GM10266 (cell line): ENCODE data around the gene DMGDH.

Experiments used
- DNase-seq: peaks from one replicate; pipeline ENCODE4 v3.0.0; 2012; ENCODE audit errors: extremely low spot score
- CTCF ChIP-seq: IDR thresholded peaks from 2 replicates; pipeline ENCODE4 v1.5.1; 2012; ENCODE audit warnings: mild to moderate bottlenecking, low read depth; ENCODE audit not compliant: control insufficient read depth, insufficient read depth; ENCODE audit errors: missing control alignments

Gene DMGDH

GRCh38 chr5:79047199-79047598, 22.3 kb downstream of the DMGDH start:
- no peak for TF ChIP-seq CTCF
- no peak for DNase-seq

GRCh38 chr5:79042188-79042587, 27.3 kb downstream of the DMGDH start:
- no peak for TF ChIP-seq CTCF
- no peak for DNase-seq

GRCh38 chr5:79036769-79037168, 32.7 kb downstream of the DMGDH start:
- no peak for DNase-seq
- TF ChIP-seq CTCF: no peak

DNA sequence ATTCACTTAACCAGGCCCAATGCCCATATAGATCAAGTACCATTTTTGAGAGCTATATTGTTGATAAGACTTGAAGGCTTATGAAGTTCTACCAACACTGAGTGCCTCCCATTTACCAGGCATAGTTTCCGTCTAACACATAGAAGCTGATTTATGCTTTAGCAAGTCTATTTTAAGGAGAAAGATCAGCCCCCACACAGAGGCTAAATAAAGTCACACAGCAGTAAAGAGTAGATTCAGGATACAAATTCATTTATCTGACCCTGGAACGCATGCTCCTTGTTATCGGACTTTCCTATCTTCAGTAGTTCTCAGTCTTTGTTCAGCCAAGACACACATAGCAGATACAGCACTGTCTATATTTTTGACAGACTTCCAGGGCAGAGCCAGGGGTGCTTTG, 34.2 kb downstream of the DMGDH start:
- TF ChIP-seq CTCF: no peak

GRCh38 chr5:79032782-79033181, 36.7 kb downstream of the DMGDH start:
- no peak for TF ChIP-seq CTCF
- DNase-seq: no peak

More for the DNA sequence above, 34.2 kb downstream of the DMGDH start:
- DNase-seq: no peak

- TF ChIP-seq CTCF: no peak
- no peak for DNase-seq
These were observed 37.3 kb downstream of the DMGDH start for GRCh38 chr5:79032031-79032695.

DNA sequence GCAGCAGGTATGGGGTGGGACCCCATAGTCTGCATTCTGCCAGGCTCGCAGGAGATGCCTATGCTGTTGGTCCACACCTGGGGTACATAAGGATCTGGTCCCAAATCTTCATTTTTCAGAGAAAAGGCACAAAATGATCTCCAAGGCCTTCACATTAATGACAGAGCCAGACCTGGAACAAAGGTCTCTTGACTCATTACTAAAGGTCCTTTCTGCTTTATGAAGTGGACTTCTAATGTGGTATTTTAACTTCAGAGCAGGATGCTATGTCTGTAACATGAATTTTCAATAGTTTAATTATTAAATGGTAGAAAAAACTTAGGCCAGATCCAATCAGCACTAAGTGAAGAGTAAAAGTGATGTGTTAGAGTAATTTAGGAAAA, 38.0 kb downstream of the DMGDH start:
- TF ChIP-seq CTCF: no peak
- no peak for DNase-seq
